Mononuclear cell (primary cell): Measurements from ENCODE around the gene SRGAP2B. TPM values are rescaled to one million over a fixed set of nuclear protein-coding genes. Genes with fewer than 3 reads are reported as not detected.
"Not testable (repeated sequence)": the region's sequence is repeated elsewhere in the genome, so short reads cannot be mapped to it uniquely, and the experiment has no call there.

Source experiments
- H3K27me3 ChIP-seq: 2 replicates; pipeline ENCODE4 v1.6.0; 2011; ENCODE audit warnings: low read length, control low read depth; ENCODE audit not compliant: insufficient read depth
- H3K4me1 ChIP-seq: 2 replicates; pipeline ENCODE4 v1.5.1; 2011; ENCODE audit warnings: mild to moderate bottlenecking, low read length, control low read depth; ENCODE audit not compliant: insufficient read depth
- H3K4me3 ChIP-seq: 2 replicates; pipeline ENCODE4 v1.5.1; 2011; ENCODE audit warnings: mild to moderate bottlenecking, low read length, moderate library complexity
- H3K9me3 ChIP-seq: 2 replicates; pipeline ENCODE4 v1.5.1; 2011; ENCODE audit warnings: low read depth, mild to moderate bottlenecking, control low read depth, low read length
- total RNA-seq: library from RNA; depleted of rRNA; stranded (reverse); fragments of >200 nt; gene quantifications from one replicate; pipeline ENCODE4 v1.2.3, GENCODE V29; 2012

The SRGAP2B gene
- total RNA-seq, 1 donor: 14.7 TPM

GRCh38 chr1:144883022-144883421 is 212.1 kb downstream of the SRGAP2B start:
- H3K9me3 ChIP-seq, H3K4me1 ChIP-seq, H3K27me3 ChIP-seq: not testable (repeated sequence)
- peak overlapping the region; percentile 15 for H3K4me3 ChIP-seq

GRCh38 chr1:144882343-144882742 is 212.8 kb downstream of the SRGAP2B start:
- not testable (repeated sequence) for H3K4me3 ChIP-seq, H3K4me1 ChIP-seq, H3K27me3 ChIP-seq, H3K9me3 ChIP-seq

GRCh38 chr1:144858607-144859006 is 236.5 kb downstream of the SRGAP2B start:
- H3K27me3 ChIP-seq, H3K4me3 ChIP-seq, H3K4me1 ChIP-seq, H3K9me3 ChIP-seq: not testable (repeated sequence)

Other genes with a start within 250 kb of the SRGAP2B start
- not detected for gene FAM72D, start 646 bp upstream of the SRGAP2B start, total RNA-seq
- gene PPIAL4D, start 146.8 kb upstream of the SRGAP2B start, total RNA-seq: not detected